Astrocyte (in vitro differentiated cells and primary cell): ENCODE data around the gene MICAL3. TPM values are rescaled to one million over a fixed set of nuclear protein-coding genes. Genes with fewer than 3 reads are reported as not detected.

Experiments used
- DNase-seq: peaks from one replicate; pipeline ENCODE4 v3.0.0-alpha.2; 2010; ENCODE audit warnings: low read depth
- FAIRE-seq: peaks from 2 replicates; lab custom pipeline; 2011; peaks lifted over from hg19 to GRCh38; lab: Jason Lieb, UNC
- H2AFZ ChIP-seq: 2 replicates; pipeline ENCODE4 v1.6.0; 2012; ENCODE audit warnings: low read depth, low read length, inconsistent platforms
- H3K27ac ChIP-seq: 2 replicates; pipeline ENCODE4 v1.5.1; 2011; ENCODE audit warnings: low read depth, low read length, inconsistent platforms
- H3K27me3 ChIP-seq: 2 replicates; pipeline ENCODE4 v1.6.0; 2011; ENCODE audit warnings: low read length, inconsistent platforms; ENCODE audit not compliant: insufficient read depth
- H3K36me3 ChIP-seq: 2 replicates; pipeline ENCODE4 v1.5.1; 2011; ENCODE audit warnings: low read length, inconsistent platforms; ENCODE audit not compliant: insufficient read depth
- H3K4me1 ChIP-seq: 2 replicates; pipeline ENCODE4 v1.5.1; 2011; ENCODE audit warnings: low read length, inconsistent platforms; ENCODE audit not compliant: insufficient read depth
- H3K4me2 ChIP-seq: 2 replicates; pipeline ENCODE4 v1.6.0; 2012; ENCODE audit warnings: low read length, inconsistent platforms
- H3K4me3 ChIP-seq: 2 replicates; pipeline ENCODE4 v1.5.1; 2011; ENCODE audit warnings: low read depth, mild to moderate bottlenecking, low read length, inconsistent platforms; ENCODE audit not compliant: insufficient read depth
- H3K79me2 ChIP-seq: 2 replicates; pipeline ENCODE4 v1.6.0; 2012; ENCODE audit warnings: mild to moderate bottlenecking, low read length, inconsistent platforms; ENCODE audit not compliant: insufficient read depth
- H3K9ac ChIP-seq: 2 replicates; pipeline ENCODE4 v1.6.0; 2012; ENCODE audit warnings: mild to moderate bottlenecking, low read length, inconsistent platforms
- H3K9me3 ChIP-seq: 2 replicates; pipeline ENCODE4 v1.5.1; 2012; ENCODE audit warnings: low read depth, mild to moderate bottlenecking, low read length, inconsistent platforms; ENCODE audit not compliant: insufficient read depth
- H4K20me1 ChIP-seq: 2 replicates; pipeline ENCODE4 v1.6.0; 2012; ENCODE audit warnings: low read length, inconsistent platforms; ENCODE audit not compliant: insufficient read depth
- H3K27ac Mint-ChIP-seq: one replicate; pipeline ENCODE4 v1.8.0; 2021; ENCODE audit warnings: mild to moderate bottlenecking, mixed read lengths; ENCODE audit not compliant: unreplicated experiment
- H3K27me3 Mint-ChIP-seq: one replicate; pipeline ENCODE4 v1.8.0; 2021; ENCODE audit warnings: low read depth, mixed read lengths; ENCODE audit not compliant: unreplicated experiment
- H3K36me3 Mint-ChIP-seq: one replicate; pipeline ENCODE4 v1.8.0; 2021; ENCODE audit warnings: low read depth, mixed read lengths; ENCODE audit not compliant: unreplicated experiment
- H3K4me1 Mint-ChIP-seq: one replicate; pipeline ENCODE4 v1.8.0; 2021; ENCODE audit warnings: low read depth, mixed read lengths; ENCODE audit not compliant: unreplicated experiment
- H3K4me3 Mint-ChIP-seq: one replicate; pipeline ENCODE4 v1.8.0; 2021; ENCODE audit warnings: mild to moderate bottlenecking, moderate library complexity, mixed read lengths; ENCODE audit not compliant: unreplicated experiment
- H3K9me3 Mint-ChIP-seq: one replicate; pipeline ENCODE4 v1.8.0; 2021; ENCODE audit warnings: mild to moderate bottlenecking, mixed read lengths; ENCODE audit not compliant: unreplicated experiment
- CTCF ChIP-seq: IDR thresholded peaks from 2 replicates; pipeline ENCODE4 v1.5.1; 2011; ENCODE audit warnings: low read depth, mild to moderate bottlenecking, inconsistent platforms, low read length, moderate library complexity; ENCODE audit not compliant: insufficient read depth
- EZH2 ChIP-seq: IDR thresholded peaks from 2 replicates; pipeline ENCODE4 v1.6.1; 2012; ENCODE audit warnings: mild to moderate bottlenecking, low read length, inconsistent platforms; ENCODE audit not compliant: insufficient read depth
- total RNA-seq: library from RNA; stranded (reverse); gene quantifications from 2 replicates; pipeline ENCODE4 v1.2.1, GENCODE V29; 2021

MICAL3 gene
- total RNA-seq, 1 donor from 2014 or later, result 113 TPM

GRCh38 chr22:18050065-18050464 is 25.7 kb upstream of the MICAL3 start:
- peaks cover 1% of the 10 kb centered on the region for H3K9me3 Mint-ChIP-seq
- H3K27ac ChIP-seq, result no peak overlapping the region
- DNase-seq (no peak), FAIRE-seq (no peak)
- no peak overlapping the region for H3K4me3 Mint-ChIP-seq
- no peaks in the 10 kb centered on the region for H3K4me1 Mint-ChIP-seq
- H4K20me1 ChIP-seq, result no peaks in the 10 kb centered on the region
- no peak overlapping the region for H2AFZ ChIP-seq
- H3K27me3 ChIP-seq, result no peaks in the 10 kb centered on the region
- H3K4me2 ChIP-seq, result no peak overlapping the region
- no peak overlapping the region for H3K4me3 ChIP-seq
- no peaks in the 10 kb centered on the region for H3K4me1 ChIP-seq
- no peak overlapping the region for H3K27ac Mint-ChIP-seq
- peaks cover 3% of the 10 kb centered on the region for H3K36me3 Mint-ChIP-seq
- H3K27me3 Mint-ChIP-seq, result peaks cover 3% of the 10 kb centered on the region
- H3K9ac ChIP-seq, result no peak overlapping the region
- no peaks in the 10 kb centered on the region for H3K79me2 ChIP-seq
- H3K9me3 ChIP-seq, result no peaks in the 10 kb centered on the region
- no peaks in the 10 kb centered on the region for H3K36me3 ChIP-seq
- TF ChIP-seq EZH2 (no peak), CTCF (no peak)

DNA sequence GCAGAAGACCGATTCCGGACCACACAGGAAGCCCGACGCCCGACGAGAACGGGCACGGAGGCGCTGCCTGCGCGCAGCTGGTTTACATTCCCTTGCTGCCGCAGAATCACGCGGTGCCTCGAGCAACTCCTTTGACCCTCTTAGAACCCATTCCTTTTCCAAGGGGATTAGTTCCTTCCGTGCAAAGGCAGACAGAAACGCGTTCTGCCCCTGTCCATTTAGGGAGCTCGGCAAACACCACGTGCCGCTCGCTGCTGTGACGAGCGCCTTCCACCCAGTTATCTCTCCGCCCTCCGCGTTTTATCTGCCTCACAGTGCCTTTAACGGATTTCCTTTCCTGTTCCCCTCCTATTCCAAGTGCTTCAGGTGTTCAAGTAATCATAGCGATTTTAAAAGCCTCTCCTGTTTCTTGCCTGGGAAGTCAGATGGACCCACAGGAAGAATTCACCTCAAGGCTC is 24.1 kb upstream of the MICAL3 start:
- Histone ChIP-seq H3K9me3 (no peaks in the 10 kb centered on the region), H4K20me1 (no peaks in the 10 kb centered on the region), H2AFZ (peak overlapping the region; percentile 67), H3K36me3 (no peaks in the 10 kb centered on the region), H3K9ac (no peak overlapping the region), H3K27ac (no peak overlapping the region), H3K4me2 (peak overlapping the region; percentile 42), H3K27me3 (no peaks in the 10 kb centered on the region), H3K79me2 (no peaks in the 10 kb centered on the region), H3K4me3 (no peak overlapping the region), H3K4me1 (peaks cover 9% of the 10 kb centered on the region)
- H3K36me3 Mint-ChIP-seq, result no peaks in the 10 kb centered on the region
- FAIRE-seq (no peak), DNase-seq (no peak)
- H3K27ac Mint-ChIP-seq, result peak overlapping the region; percentile 26
- peaks cover 1% of the 10 kb centered on the region for H3K9me3 Mint-ChIP-seq
- TF ChIP-seq EZH2 (no peak), CTCF (no peak)
- no peak overlapping the region for H3K4me3 Mint-ChIP-seq
- H3K27me3 Mint-ChIP-seq, result peaks cover 3% of the 10 kb centered on the region
- peaks cover 5% of the 10 kb centered on the region for H3K4me1 Mint-ChIP-seq

DNA sequence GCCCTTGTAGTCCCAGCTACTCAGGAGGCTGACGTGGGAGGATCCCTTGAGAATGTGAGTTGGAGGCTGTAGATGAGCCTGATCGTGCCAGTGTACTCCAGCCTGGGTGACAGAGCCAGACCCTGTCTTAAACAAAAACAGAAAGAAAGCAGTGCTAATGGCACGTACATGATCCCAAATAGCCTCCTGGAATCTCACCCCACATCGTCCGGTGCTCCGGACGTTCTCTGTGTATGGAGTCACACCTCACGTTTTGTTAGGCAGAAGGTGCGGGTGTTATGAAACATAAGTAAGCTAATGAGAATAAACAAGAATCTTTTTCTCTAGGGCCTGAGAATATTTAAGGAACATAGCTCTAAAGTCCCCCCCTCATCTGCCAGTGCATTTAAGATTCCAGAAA is 23.7 kb upstream of the MICAL3 start:
- Histone ChIP-seq H3K4me1 (peaks cover 9% of the 10 kb centered on the region), H3K4me2 (peak overlapping the region; percentile 42), H3K27ac (no peak overlapping the region), H4K20me1 (no peaks in the 10 kb centered on the region), H2AFZ (no peak overlapping the region), H3K4me3 (no peak overlapping the region), H3K27me3 (no peaks in the 10 kb centered on the region), H3K79me2 (no peaks in the 10 kb centered on the region), H3K36me3 (no peaks in the 10 kb centered on the region), H3K9ac (no peak overlapping the region), H3K9me3 (no peaks in the 10 kb centered on the region)
- no peaks in the 10 kb centered on the region for H3K36me3 Mint-ChIP-seq
- no peak overlapping the region for H3K27ac Mint-ChIP-seq
- H3K9me3 Mint-ChIP-seq, result peaks cover 1% of the 10 kb centered on the region
- TF ChIP-seq EZH2, result no peak
- TF ChIP-seq CTCF, result no peak
- no peak for FAIRE-seq
- H3K27me3 Mint-ChIP-seq, result peaks cover 3% of the 10 kb centered on the region
- H3K4me1 Mint-ChIP-seq, result peaks cover 5% of the 10 kb centered on the region
- no peak for DNase-seq
- no peak overlapping the region for H3K4me3 Mint-ChIP-seq
